ENCODE results near the gene CUEDC1. TPM values are rescaled to one million over a fixed set of nuclear protein-coding genes. Genes with fewer than 3 reads are reported as not detected.
A peak's percentile ranks its signal among the peaks of the same experiment; 100 is the strongest.

Gene CUEDC1
- polyA plus RNA-seq, 2 of the 4 experiments (the other 2 are of a cell fraction) = 44.3 to 90.6 TPM

DNA sequence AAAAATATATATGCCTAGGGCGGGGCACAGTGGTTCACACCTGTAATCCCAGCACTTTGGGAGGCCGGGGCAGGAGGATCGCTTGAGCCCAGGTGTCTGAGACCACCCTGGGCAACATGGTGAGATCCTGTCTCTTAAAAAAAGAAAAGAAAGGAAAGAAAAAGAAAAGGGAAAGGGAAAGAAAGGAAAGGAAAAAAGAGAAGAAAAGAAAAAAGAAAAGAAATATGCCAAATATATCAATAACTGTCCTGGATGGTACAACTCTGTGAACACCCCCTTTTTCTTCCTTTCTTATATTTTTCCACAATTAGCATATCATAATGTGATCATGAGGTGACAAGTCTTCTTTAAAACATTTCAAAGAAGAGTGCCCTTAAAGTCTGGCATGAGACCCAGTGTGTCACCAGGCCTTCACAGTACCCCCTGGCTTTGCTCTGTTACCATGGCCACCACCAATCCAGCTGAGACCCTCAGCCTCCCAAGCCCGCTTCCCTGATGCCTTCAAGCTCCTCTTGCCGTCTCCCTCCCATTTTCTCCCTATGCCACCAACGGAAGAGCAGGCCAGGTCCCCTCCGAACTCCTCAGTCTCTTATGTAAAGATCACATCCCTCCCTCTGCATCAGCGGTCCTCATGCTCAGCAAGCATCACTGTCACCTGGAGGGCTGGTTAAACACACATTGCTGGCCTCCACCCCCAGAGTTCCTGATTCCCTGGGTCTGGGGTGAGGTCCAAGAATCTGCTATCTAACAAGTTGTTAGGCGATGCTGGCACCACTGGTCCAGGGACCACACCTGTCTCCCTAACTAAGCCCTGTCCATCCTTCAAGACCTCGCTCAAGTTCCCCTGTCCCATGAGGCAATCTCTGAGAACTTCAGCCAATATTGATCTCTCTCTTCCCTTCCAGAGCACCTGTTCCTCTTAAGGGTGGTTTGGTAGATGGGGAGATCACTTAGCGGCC is 44.5 kb downstream of the CUEDC1 start:
- no peaks in the 10 kb centered on the region for H3K9me3 ChIP-seq
- H3K4me3 ChIP-seq = no peak overlapping the region
- TF ChIP-seq, protein P1, sequence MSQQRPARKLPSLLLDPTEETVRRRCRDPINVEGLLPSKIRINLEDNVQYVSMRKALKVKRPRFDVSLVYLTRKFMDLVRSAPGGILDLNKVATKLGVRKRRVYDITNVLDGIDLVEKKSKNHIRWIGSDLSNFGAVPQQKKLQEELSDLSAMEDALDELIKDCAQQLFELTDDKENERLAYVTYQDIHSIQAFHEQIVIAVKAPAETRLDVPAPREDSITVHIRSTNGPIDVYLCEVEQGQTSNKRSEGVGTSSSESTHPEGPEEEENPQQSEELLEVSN (IDR thresholded peaks at IDR 0.05; ENCODE audit: borderline replicate concordance, low read depth) = no peak
- TF ChIP-seq SREBF2 (IDR thresholded peaks at IDR 0.05) (no peak), POLR2A (IDR thresholded peaks at IDR 0.05; ENCODE audit: low read length) (no peak), SMC3 (IDR thresholded peaks at IDR 0.05) (no peak), CHD2 (IDR thresholded peaks at IDR 0.05; ENCODE audit: low read length, partially characterized antibody) (no peak), CBX8 (IDR thresholded peaks at IDR 0.05) (no peak), EP300 (IDR thresholded peaks at IDR 0.05) (no peak), EHMT2 (IDR thresholded peaks at IDR 0.05; ENCODE audit: low read depth) (no peak), FOXS1 (CRISPR knock-in tag; IDR thresholded peaks at IDR 0.05) (no peak), RFX5 (IDR thresholded peaks at IDR 0.05) (no peak), CHD4 (IDR thresholded peaks at IDR 0.05; ENCODE audit: borderline replicate concordance) (no peak), KDM1A (IDR thresholded peaks at IDR 0.05; ENCODE audit: low read depth) (no peak), TFCP2L1 (CRISPR knock-in tag; IDR thresholded peaks at IDR 0.05) (no peak), HOXA7 (CRISPR knock-in tag; IDR thresholded peaks at IDR 0.05) (no peak), KDM5A (IDR thresholded peaks at IDR 0.05) (no peak), FOSL2 (IDR thresholded peaks at IDR 0.05) (no peak), FOSL2 (CRISPR knock-in tag; IDR thresholded peaks at IDR 0.05) (no peak), EHF (CRISPR knock-in tag; IDR thresholded peaks at IDR 0.05) (no peak)
- TF ChIP-seq, protein P2, sequence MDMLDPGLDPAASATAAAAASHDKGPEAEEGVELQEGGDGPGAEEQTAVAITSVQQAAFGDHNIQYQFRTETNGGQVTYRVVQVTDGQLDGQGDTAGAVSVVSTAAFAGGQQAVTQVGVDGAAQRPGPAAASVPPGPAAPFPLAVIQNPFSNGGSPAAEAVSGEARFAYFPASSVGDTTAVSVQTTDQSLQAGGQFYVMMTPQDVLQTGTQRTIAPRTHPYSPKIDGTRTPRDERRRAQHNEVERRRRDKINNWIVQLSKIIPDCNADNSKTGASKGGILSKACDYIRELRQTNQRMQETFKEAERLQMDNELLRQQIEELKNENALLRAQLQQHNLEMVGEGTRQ (IDR thresholded peaks at IDR 0.05) = no peak
- TF ChIP-seq, protein P3, sequence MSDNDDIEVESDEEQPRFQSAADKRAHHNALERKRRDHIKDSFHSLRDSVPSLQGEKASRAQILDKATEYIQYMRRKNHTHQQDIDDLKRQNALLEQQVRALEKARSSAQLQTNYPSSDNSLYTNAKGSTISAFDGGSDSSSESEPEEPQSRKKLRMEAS (IDR thresholded peaks at IDR 0.05) = no peak
- TF ChIP-seq, protein P4, sequence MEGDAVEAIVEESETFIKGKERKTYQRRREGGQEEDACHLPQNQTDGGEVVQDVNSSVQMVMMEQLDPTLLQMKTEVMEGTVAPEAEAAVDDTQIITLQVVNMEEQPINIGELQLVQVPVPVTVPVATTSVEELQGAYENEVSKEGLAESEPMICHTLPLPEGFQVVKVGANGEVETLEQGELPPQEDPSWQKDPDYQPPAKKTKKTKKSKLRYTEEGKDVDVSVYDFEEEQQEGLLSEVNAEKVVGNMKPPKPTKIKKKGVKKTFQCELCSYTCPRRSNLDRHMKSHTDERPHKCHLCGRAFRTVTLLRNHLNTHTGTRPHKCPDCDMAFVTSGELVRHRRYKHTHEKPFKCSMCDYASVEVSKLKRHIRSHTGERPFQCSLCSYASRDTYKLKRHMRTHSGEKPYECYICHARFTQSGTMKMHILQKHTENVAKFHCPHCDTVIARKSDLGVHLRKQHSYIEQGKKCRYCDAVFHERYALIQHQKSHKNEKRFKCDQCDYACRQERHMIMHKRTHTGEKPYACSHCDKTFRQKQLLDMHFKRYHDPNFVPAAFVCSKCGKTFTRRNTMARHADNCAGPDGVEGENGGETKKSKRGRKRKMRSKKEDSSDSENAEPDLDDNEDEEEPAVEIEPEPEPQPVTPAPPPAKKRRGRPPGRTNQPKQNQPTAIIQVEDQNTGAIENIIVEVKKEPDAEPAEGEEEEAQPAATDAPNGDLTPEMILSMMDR (IDR thresholded peaks at IDR 0.05) = no peak
- FAIRE-seq = no peak
- CTCF ChIA-PET = interaction anchor here (0.7 to 3.2 kb wide), 8 partner anchors 11 to 89 kb away, joined by 3 to 19 read pairs (median 5); no protein-coding TSS in a partner anchor
- peaks cover 61% of the 10 kb centered on the region for H3K4me1 ChIP-seq
- H3K27ac ChIP-seq = peak overlapping the region in 1 of 2 experiments; percentile 74; a peak in 2 of 6 replicates
- WGBS (ENCODE audit: missing lambda C conversion rate) = 95% methylated on average over 11 of the region's 11 CpGs
- no peak for DNase-seq (ENCODE audit: low read depth in 1 of 2, low spot score in 1 of 2)
- H3K4me2 ChIP-seq = no peak overlapping the region
- ATAC-seq = no peak
- POLR2A ChIA-PET = no interaction called here

DNA sequence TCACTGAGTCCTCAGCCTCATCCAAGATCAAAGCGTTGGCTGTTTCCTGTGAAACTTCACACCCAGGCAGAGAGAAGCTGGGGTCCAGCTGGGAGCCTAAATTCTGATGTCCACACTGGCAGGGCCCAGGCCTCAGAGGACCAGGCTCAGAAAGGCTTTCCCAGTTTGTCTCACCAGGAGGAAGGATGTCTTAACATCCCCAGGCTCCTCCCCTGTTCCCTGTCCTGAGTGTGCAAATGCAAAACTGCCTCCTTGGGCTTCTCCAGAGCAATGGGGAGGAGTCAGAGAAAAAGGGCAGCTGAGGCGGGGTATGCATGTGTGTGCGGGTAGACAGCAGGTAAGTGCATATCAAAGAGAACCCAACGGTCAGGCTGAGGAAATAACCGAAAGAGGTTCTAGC is 45.7 kb downstream of the CUEDC1 start:
- peak in 1 of 2 experiments; percentile 13; a peak in 1 of 6 replicates for ATAC-seq
- H3K4me3 ChIP-seq = no peak overlapping the region
- CTCF ChIA-PET = interaction anchor here (0.7 to 3.2 kb wide), 11 partner anchors 17 to 90 kb away, joined by 3 to 19 read pairs (median 4); no protein-coding TSS in a partner anchor
- TF ChIP-seq, protein P5, sequence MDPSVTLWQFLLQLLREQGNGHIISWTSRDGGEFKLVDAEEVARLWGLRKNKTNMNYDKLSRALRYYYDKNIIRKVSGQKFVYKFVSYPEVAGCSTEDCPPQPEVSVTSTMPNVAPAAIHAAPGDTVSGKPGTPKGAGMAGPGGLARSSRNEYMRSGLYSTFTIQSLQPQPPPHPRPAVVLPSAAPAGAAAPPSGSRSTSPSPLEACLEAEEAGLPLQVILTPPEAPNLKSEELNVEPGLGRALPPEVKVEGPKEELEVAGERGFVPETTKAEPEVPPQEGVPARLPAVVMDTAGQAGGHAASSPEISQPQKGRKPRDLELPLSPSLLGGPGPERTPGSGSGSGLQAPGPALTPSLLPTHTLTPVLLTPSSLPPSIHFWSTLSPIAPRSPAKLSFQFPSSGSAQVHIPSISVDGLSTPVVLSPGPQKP (IDR thresholded peaks at IDR 0.05; ENCODE audit: low read depth, low read length) = no peak
- TF ChIP-seq, protein P6, sequence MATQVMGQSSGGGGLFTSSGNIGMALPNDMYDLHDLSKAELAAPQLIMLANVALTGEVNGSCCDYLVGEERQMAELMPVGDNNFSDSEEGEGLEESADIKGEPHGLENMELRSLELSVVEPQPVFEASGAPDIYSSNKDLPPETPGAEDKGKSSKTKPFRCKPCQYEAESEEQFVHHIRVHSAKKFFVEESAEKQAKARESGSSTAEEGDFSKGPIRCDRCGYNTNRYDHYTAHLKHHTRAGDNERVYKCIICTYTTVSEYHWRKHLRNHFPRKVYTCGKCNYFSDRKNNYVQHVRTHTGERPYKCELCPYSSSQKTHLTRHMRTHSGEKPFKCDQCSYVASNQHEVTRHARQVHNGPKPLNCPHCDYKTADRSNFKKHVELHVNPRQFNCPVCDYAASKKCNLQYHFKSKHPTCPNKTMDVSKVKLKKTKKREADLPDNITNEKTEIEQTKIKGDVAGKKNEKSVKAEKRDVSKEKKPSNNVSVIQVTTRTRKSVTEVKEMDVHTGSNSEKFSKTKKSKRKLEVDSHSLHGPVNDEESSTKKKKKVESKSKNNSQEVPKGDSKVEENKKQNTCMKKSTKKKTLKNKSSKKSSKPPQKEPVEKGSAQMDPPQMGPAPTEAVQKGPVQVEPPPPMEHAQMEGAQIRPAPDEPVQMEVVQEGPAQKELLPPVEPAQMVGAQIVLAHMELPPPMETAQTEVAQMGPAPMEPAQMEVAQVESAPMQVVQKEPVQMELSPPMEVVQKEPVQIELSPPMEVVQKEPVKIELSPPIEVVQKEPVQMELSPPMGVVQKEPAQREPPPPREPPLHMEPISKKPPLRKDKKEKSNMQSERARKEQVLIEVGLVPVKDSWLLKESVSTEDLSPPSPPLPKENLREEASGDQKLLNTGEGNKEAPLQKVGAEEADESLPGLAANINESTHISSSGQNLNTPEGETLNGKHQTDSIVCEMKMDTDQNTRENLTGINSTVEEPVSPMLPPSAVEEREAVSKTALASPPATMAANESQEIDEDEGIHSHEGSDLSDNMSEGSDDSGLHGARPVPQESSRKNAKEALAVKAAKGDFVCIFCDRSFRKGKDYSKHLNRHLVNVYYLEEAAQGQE (IDR thresholded peaks at IDR 0.05) = no peak
- TF ChIP-seq, protein P4 (IDR thresholded peaks at IDR 0.05) = no peak
- no peak for TF ChIP-seq KDM5A (IDR thresholded peaks at IDR 0.05)
- TF ChIP-seq, protein P2 (IDR thresholded peaks at IDR 0.05) = no peak
- no peak for TF ChIP-seq MYC (IDR thresholded peaks at IDR 0.05; ENCODE audit: borderline replicate concordance, low read length)
- TF ChIP-seq NR3C1 (IDR thresholded peaks at IDR 0.05) = no peak

More for the DNA sequence above, 45.7 kb downstream of the CUEDC1 start:
- FAIRE-seq (no peak), DNase-seq (ENCODE audit: low read depth in 1 of 2, low spot score in 1 of 2) (no peak)
- Histone ChIP-seq H3K4me2 (no peak overlapping the region), H3K9me3 (no peaks in the 10 kb centered on the region), H3K27ac (peak overlapping the region in 1 of 2 experiments; percentile 57; a peak in 3 of 6 replicates), H3K4me1 (peaks cover 59% of the 10 kb centered on the region)
- 89% methylated on average over 5 of the region's 5 CpGs for WGBS (ENCODE audit: missing lambda C conversion rate)
- POLR2A ChIA-PET = no interaction called here
